ENCODE results near the gene PSME3IP1.

- TF ChIP-seq CTCF (IDR thresholded peaks at IDR 0.05) (no peak), POLR2A (IDR thresholded peaks at IDR 0.05) (no peak)
Measured at GRCh38 chr16:57107321-57107922, 78.4 kb downstream of the PSME3IP1 start.

Data from body of pancreas (tissue), 4 donors.